ENCODE measurements around the gene ATP8B2. TPM values are rescaled to one million over a fixed set of nuclear protein-coding genes. Genes with fewer than 3 reads are reported as not detected.
A peak's percentile ranks its signal among the peaks of the same experiment; 100 is the strongest.

Gene ATP8B2
- total and polyA plus RNA-seq, 4 donors: 0.75 to 16.2 (median 5.3) TPM

DNA sequence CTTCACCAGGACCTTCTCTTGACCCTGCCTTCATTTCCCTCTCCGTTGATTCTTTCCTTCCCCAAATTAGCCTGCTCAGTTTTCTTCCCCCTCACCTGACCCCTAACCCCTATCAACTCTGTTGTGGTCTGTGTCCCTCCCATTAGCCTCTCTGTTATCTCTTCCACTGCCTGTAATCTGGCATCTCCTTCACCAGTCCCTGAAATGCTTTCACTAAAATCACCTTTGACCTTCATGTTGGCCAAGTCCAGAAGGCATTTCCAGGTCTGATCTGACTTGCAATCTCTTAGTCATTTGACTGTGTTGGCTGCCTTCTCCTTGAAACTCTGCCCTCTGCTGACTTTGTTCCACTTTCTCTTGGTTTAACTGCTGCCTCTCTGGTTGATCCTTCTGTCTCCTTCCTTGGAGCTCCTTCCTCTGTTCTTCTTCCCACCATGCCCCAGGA lies 28.2 kb downstream of the ATP8B2 start:
- H3K27me3 ChIP-seq (ENCODE audit: control insufficient read depth in 4 of 4, insufficient read depth in 4 of 4, low read length in 3 of 4): no peaks in the 10 kb centered on the region
- no peak for DNase-seq (ENCODE audit: low spot score)
- peaks cover 10 to 25% (median 19%) of the 10 kb centered on the region in 4 donors for H3K4me1 ChIP-seq (ENCODE audit: control insufficient read depth in 4 of 4, insufficient read depth in 4 of 4, low read length in 3 of 4)
- H3K9me3 ChIP-seq (ENCODE audit: control insufficient read depth in 4 of 4, low read length in 3 of 4): no peaks in the 10 kb centered on the region
- no peak overlapping the region for H3K4me3 ChIP-seq (ENCODE audit: low read depth in 1 of 3, low read length in 3 of 3)
- no peaks in the 10 kb centered on the region for H3K36me3 ChIP-seq (ENCODE audit: control insufficient read depth in 4 of 4, insufficient read depth in 3 of 4, low read depth in 1 of 4, low read length in 3 of 4)
- no peak overlapping the region for H3K9ac ChIP-seq (ENCODE audit: low read depth in 1 of 2, low read length in 2 of 2)
- TF ChIP-seq FOXA2 (IDR thresholded peaks at IDR 0.05): no peak
- TF ChIP-seq FOXA1 (IDR thresholded peaks at IDR 0.05): peak; percentile 11
- TF ChIP-seq, protein P1, sequence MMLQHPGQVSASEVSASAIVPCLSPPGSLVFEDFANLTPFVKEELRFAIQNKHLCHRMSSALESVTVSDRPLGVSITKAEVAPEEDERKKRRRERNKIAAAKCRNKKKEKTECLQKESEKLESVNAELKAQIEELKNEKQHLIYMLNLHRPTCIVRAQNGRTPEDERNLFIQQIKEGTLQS (IDR thresholded peaks at IDR 0.05): no peak
- TF ChIP-seq GABPA (IDR thresholded peaks at IDR 0.05 in 1 of 2, conservative IDR thresholded peaks at IDR 0.05 in 1 of 2): peak in 1 of 2 donors; percentile 32
- no peak for TF ChIP-seq EGR1 (IDR thresholded peaks at IDR 0.05; ENCODE audit: low read depth in 2 of 2)
- peak; percentile 68 to 87 for TF ChIP-seq RXRA (IDR thresholded peaks at IDR 0.05)
- TF ChIP-seq, protein P2, sequence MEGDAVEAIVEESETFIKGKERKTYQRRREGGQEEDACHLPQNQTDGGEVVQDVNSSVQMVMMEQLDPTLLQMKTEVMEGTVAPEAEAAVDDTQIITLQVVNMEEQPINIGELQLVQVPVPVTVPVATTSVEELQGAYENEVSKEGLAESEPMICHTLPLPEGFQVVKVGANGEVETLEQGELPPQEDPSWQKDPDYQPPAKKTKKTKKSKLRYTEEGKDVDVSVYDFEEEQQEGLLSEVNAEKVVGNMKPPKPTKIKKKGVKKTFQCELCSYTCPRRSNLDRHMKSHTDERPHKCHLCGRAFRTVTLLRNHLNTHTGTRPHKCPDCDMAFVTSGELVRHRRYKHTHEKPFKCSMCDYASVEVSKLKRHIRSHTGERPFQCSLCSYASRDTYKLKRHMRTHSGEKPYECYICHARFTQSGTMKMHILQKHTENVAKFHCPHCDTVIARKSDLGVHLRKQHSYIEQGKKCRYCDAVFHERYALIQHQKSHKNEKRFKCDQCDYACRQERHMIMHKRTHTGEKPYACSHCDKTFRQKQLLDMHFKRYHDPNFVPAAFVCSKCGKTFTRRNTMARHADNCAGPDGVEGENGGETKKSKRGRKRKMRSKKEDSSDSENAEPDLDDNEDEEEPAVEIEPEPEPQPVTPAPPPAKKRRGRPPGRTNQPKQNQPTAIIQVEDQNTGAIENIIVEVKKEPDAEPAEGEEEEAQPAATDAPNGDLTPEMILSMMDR (IDR thresholded peaks at IDR 0.05; ENCODE audit: low read depth, low read length, missing input control): no peak
- TF ChIP-seq YY1 (IDR thresholded peaks at IDR 0.05): peak; percentile 56
- peak in 1 of 2 donors; percentile 77 for TF ChIP-seq JUND (IDR thresholded peaks at IDR 0.05)
- peak; percentile 96 for TF ChIP-seq NR2F2 (IDR thresholded peaks at IDR 0.05)
- no peak for TF ChIP-seq TAF1 (conservative IDR thresholded peaks at IDR 0.05)
- TF ChIP-seq, protein P3, sequence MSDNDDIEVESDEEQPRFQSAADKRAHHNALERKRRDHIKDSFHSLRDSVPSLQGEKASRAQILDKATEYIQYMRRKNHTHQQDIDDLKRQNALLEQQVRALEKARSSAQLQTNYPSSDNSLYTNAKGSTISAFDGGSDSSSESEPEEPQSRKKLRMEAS (IDR thresholded peaks at IDR 0.05): peak; percentile 55
- peak; percentile 63 for TF ChIP-seq SP1 (IDR thresholded peaks at IDR 0.05)
- TF ChIP-seq, protein P4, sequence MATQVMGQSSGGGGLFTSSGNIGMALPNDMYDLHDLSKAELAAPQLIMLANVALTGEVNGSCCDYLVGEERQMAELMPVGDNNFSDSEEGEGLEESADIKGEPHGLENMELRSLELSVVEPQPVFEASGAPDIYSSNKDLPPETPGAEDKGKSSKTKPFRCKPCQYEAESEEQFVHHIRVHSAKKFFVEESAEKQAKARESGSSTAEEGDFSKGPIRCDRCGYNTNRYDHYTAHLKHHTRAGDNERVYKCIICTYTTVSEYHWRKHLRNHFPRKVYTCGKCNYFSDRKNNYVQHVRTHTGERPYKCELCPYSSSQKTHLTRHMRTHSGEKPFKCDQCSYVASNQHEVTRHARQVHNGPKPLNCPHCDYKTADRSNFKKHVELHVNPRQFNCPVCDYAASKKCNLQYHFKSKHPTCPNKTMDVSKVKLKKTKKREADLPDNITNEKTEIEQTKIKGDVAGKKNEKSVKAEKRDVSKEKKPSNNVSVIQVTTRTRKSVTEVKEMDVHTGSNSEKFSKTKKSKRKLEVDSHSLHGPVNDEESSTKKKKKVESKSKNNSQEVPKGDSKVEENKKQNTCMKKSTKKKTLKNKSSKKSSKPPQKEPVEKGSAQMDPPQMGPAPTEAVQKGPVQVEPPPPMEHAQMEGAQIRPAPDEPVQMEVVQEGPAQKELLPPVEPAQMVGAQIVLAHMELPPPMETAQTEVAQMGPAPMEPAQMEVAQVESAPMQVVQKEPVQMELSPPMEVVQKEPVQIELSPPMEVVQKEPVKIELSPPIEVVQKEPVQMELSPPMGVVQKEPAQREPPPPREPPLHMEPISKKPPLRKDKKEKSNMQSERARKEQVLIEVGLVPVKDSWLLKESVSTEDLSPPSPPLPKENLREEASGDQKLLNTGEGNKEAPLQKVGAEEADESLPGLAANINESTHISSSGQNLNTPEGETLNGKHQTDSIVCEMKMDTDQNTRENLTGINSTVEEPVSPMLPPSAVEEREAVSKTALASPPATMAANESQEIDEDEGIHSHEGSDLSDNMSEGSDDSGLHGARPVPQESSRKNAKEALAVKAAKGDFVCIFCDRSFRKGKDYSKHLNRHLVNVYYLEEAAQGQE (IDR thresholded peaks at IDR 0.05): peak; percentile 45
- no peak for TF ChIP-seq HNF4G (IDR thresholded peaks at IDR 0.05)
- TF ChIP-seq, protein P5, sequence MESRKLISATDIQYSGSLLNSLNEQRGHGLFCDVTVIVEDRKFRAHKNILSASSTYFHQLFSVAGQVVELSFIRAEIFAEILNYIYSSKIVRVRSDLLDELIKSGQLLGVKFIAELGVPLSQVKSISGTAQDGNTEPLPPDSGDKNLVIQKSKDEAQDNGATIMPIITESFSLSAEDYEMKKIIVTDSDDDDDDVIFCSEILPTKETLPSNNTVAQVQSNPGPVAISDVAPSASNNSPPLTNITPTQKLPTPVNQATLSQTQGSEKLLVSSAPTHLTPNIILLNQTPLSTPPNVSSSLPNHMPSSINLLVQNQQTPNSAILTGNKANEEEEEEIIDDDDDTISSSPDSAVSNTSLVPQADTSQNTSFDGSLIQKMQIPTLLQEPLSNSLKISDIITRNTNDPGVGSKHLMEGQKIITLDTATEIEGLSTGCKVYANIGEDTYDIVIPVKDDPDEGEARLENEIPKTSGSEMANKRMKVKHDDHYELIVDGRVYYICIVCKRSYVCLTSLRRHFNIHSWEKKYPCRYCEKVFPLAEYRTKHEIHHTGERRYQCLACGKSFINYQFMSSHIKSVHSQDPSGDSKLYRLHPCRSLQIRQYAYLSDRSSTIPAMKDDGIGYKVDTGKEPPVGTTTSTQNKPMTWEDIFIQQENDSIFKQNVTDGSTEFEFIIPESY (IDR thresholded peaks at IDR 0.05): no peak
- peak; percentile 60 to 68 for TF ChIP-seq RAD21 (IDR thresholded peaks at IDR 0.05)
- TF ChIP-seq HNF4A (conservative IDR thresholded peaks at IDR 0.05): peak; percentile 80 to 88
- 5% methylated on average over 1 of the region's 1 CpG for whole genome bisulfite sequencing
- peak overlapping the region in 1 of 2 donors; percentile 36 for H3K27ac ChIP-seq (ENCODE audit: low read depth in 1 of 2, low read length in 2 of 2)
